Esophagus muscularis mucosa (tissue), 4 donors: ENCODE measurements around the gene COMMD1. TPM values are rescaled to one million over a fixed set of nuclear protein-coding genes. Genes with fewer than 3 reads are reported as not detected.

Experiments used
- DNase-seq: peaks from one replicate; pipeline ENCODE4 v3.0.0-alpha.2; 2017; ENCODE audit errors: extremely low spot score
- H3K27ac ChIP-seq, 4 donors: fragments of 200-600 bp; sonication (generic); replicated peaks in 1 of 4; 1 replicate in 3 of 4; 2 replicates in 1 of 4; pipeline ENCODE4 v1.5.1; 2016 to 2019; ENCODE audit warnings: mild to moderate bottlenecking in 1 of 4
- H3K27me3 ChIP-seq, 4 donors: fragments of 200-600 bp; sonication (generic); one replicate each; pipeline versions ENCODE4 v1.5.1 to v1.6.0; 2016 to 2019
- H3K36me3 ChIP-seq, 4 donors: fragments of 200-600 bp; sonication (generic); one replicate each; pipeline ENCODE4 v1.5.1; 2016 to 2019
- H3K4me1 ChIP-seq, 4 donors: fragments of 200-600 bp; sonication (generic); one replicate each; pipeline ENCODE4 v1.5.1; 2016 to 2019
- H3K4me3 ChIP-seq, 4 donors: fragments of 200-600 bp; sonication (generic); 1 replicate in 2 of 4; 2 replicates in 2 of 4; pipeline ENCODE4 v1.5.1; 2016 to 2019; ENCODE audit warnings: mild to moderate bottlenecking in 4 of 4, moderate library complexity in 1 of 4
- H3K9me3 ChIP-seq, 4 donors: fragments of 200-600 bp; sonication (generic); 1 replicate in 3 of 4; 2 replicates in 1 of 4; pipeline ENCODE4 v1.5.1; 2016 to 2019
- EP300 ChIP-seq: sonication (generic); formaldehyde crosslinking; IDR thresholded peaks from one replicate; pipeline ENCODE4 v1.6.1; 2017; ENCODE audit warnings: antibody characterized with exemption
- POLR2A ChIP-seq: fragments of 450-650 bp; IDR thresholded peaks from one replicate; pipeline ENCODE4 v1.6.1; 2017; ENCODE audit warnings: antibody characterized with exemption, moderate library complexity, mild to moderate bottlenecking, low read depth
- POLR2AphosphoS5 ChIP-seq, 2 donors: sonication (generic); formaldehyde crosslinking; IDR thresholded peaks; one replicate each; pipeline ENCODE4 v1.6.1; 2017; ENCODE audit warnings: antibody characterized with exemption in 2 of 2
- WGBS: methylation state at CpG from one replicate; pipeline ENCODE4 v1.1.5; 2018; 5-methylcytosine and 5-hydroxymethylcytosine counted together
- intact Hi-C: fragments of 100-400 bp; cut with DNase I; formaldehyde crosslinking; loops from one replicate; pipeline ENCODE4 v1.15.1; 2023
- total RNA-seq, 4 donors: library from RNA; depleted of rRNA; stranded (reverse); fragments of >200 nt; gene quantifications; one replicate each; pipeline versions ENCODE4 v1.1.0 to v1.2.1, GENCODE V29; 2016
- TF ChIP-seq, protein P1 (sequence below), 3 experiments: fragments of 200-600 bp in 2 of 3; fragments of 450-650 bp in 1 of 3; sonication (generic) in 2 of 3; IDR thresholded peaks; one replicate each; pipeline ENCODE4 v1.5.1; 2017 to 2019; ENCODE audit warnings: antibody characterized with exemption in 3 of 3, mild to moderate bottlenecking in 2 of 3, moderate library complexity in 1 of 3

COMMD1 gene
- total RNA-seq, 4 donors from 2014 or later, result 25.1 to 42.4 (median 37.2) TPM

DNA sequence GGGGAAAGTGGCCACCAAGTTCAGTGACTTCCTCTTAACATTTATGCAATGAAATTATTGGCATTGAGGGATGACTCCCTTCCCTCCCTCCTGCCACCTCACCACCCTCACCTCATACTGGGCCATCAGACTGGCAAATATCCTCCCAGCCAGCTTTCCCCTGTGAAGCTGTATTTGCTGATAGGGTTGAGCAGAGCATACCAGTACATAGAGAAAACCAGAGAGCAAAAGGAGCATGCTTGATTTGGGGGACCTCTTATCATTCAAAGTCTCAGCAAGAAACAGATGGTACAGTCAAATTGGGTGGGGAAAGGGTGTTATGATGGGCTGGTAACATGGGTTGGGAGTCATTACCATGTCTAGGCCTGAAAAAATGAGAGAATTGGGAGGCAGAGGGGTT is 271.3 kb downstream of the COMMD1 start:
- Histone ChIP-seq H3K27ac (no peak overlapping the region), H3K9me3 (no peaks in the 10 kb centered on the region), H3K4me1 (peaks cover 0 to 18% (median 6%) of the 10 kb centered on the region in 4 donors), H3K4me3 (no peak overlapping the region), H3K36me3 (no peaks in the 10 kb centered on the region), H3K27me3 (no peaks in the 10 kb centered on the region)
- TF ChIP-seq, protein P1, sequence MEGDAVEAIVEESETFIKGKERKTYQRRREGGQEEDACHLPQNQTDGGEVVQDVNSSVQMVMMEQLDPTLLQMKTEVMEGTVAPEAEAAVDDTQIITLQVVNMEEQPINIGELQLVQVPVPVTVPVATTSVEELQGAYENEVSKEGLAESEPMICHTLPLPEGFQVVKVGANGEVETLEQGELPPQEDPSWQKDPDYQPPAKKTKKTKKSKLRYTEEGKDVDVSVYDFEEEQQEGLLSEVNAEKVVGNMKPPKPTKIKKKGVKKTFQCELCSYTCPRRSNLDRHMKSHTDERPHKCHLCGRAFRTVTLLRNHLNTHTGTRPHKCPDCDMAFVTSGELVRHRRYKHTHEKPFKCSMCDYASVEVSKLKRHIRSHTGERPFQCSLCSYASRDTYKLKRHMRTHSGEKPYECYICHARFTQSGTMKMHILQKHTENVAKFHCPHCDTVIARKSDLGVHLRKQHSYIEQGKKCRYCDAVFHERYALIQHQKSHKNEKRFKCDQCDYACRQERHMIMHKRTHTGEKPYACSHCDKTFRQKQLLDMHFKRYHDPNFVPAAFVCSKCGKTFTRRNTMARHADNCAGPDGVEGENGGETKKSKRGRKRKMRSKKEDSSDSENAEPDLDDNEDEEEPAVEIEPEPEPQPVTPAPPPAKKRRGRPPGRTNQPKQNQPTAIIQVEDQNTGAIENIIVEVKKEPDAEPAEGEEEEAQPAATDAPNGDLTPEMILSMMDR (IDR thresholded peaks at IDR 0.05), result no peak
- TF ChIP-seq POLR2A (no peak), POLR2AphosphoS5 (IDR thresholded peaks at IDR 0.05) (no peak)
- intact Hi-C loops, result no loop called here
- no peak for DNase-seq

DNA sequence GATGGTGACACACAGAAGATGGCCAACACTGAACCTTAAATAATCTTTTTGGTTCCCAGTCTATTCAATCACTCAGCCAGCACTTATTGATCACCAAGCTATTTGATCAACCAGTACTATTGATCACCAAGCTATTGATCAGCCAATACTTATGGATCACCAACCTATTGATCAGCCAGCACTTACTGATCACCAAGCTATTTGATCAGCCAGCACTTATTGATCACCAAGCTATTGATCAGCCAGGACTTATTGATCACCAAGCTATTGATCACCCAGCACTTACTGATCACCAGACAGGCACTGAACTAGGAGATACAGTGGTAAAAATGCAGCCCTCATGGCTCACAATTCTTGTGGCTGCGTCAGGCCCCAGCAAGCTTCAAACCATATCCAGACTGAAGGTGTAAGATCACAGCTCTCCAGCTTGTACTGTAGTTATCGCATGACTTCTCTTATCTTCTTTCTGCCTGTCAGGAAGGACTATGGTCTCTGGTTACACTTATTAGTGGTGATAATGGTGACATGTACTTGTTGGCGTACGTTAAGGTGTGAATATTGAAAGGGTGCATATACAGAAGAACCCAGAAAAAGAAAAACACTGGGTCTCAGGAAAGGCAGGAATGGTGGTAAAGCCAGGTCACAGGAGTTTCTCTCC is 272.0 kb downstream of the COMMD1 start:
- intact Hi-C loops, result no loop called here

DNA sequence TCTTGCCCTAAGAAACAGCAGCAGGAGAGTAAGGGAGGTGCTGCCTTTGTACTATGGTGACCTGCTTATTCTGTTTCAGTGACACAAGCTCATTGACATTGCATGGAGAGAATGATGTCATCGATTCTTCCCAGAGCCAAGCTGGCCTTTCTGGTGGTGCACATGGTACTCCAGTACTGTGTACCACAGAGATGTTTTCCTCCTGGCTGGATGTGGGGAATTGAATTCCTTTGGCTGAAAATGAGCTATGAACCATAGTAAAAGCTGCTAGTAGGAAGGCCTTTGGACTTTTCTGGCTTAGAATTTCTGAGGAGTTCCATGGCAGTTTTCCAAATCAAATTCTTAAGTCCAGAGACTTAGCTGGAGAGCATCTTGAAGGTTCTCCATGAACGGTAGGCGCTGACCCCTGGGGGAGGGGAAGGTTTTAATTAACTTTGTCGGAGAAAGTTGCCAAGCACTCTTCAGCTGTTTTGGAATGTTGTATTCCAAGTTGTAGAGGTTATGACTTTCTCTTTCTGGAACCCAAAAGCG is 273.3 kb downstream of the COMMD1 start:
- H3K27ac ChIP-seq, result no peak overlapping the region
- WGBS, result 68% methylated on average over 5 of the region's 5 CpGs
- intact Hi-C loops, result no loop called here
- no peaks in the 10 kb centered on the region for H3K9me3 ChIP-seq
- peaks cover 0 to 18% (median 6%) of the 10 kb centered on the region in 4 donors for H3K4me1 ChIP-seq
- H3K27me3 ChIP-seq, result no peaks in the 10 kb centered on the region
- no peaks in the 10 kb centered on the region for H3K36me3 ChIP-seq
- no peak for DNase-seq
- H3K4me3 ChIP-seq, result no peak overlapping the region
- TF ChIP-seq POLR2A, result no peak

More for the DNA sequence above, 272.0 kb downstream of the COMMD1 start:
- H3K36me3 ChIP-seq, result no peaks in the 10 kb centered on the region
- H3K4me3 ChIP-seq, result no peak overlapping the region
- TF ChIP-seq, protein P1 (IDR thresholded peaks at IDR 0.05), result no peak
- TF ChIP-seq POLR2AphosphoS5 (IDR thresholded peaks at IDR 0.05), result no peak
- no peak for TF ChIP-seq POLR2A
- TF ChIP-seq EP300, result no peak
- DNase-seq, result no peak
- peaks cover 0 to 18% (median 6%) of the 10 kb centered on the region in 4 donors for H3K4me1 ChIP-seq
- H3K27me3 ChIP-seq, result no peaks in the 10 kb centered on the region
- no peak overlapping the region for H3K27ac ChIP-seq
- 90% methylated on average over 4 of the region's 4 CpGs for WGBS
- no peaks in the 10 kb centered on the region for H3K9me3 ChIP-seq

DNA sequence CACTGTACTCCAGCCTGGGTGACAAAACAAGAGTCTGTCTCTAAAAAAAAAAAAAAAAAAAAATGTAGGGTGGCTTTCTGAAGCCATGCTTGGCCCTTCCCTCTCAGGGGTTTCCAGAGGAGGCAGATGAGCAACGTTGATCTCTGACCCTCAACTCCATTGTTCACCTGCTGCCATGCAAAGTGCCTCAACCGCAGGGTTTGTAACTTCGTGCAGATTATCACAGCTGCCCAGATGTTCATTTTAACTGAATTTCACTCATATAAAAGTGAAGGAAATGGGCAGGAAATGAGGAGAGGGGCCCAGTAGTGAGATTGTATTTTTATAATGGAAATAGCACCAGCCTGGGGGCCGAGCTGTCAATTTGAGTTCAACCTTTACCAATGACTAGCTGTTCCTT is 275.5 kb downstream of the COMMD1 start:
- intact Hi-C loops, result no loop called here
- Histone ChIP-seq H3K4me3 (no peak overlapping the region), H3K27me3 (no peaks in the 10 kb centered on the region), H3K9me3 (no peaks in the 10 kb centered on the region), H3K36me3 (no peaks in the 10 kb centered on the region), H3K4me1 (peaks cover 0 to 20% (median 8%) of the 10 kb centered on the region in 4 donors), H3K27ac (no peak overlapping the region)
- no peak for DNase-seq
- WGBS, result 58% methylated on average over 4 of the region's 4 CpGs
- TF ChIP-seq EP300 (no peak), POLR2A (no peak), POLR2AphosphoS5 (IDR thresholded peaks at IDR 0.05) (no peak)
- TF ChIP-seq, protein P1 (IDR thresholded peaks at IDR 0.05), result no peak

DNA sequence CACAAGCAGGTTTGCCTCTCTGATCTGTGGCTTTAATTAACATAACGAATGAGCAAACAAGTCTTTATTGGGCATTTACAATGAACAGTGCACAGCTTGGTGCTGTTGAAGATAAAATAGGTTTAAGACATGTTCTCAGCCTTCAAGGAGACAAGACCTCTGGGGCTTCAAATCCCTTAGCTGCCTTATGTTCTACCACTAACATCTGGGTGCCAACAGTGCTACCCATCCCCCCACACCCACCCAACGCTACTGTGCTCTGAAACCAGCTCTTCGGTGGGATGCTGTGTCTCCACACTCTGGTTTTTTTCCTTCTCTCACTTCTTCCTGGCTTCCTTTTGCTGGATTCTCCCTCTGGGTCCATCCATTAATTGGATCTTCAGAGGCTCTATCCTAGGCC is 276.4 kb downstream of the COMMD1 start:
- TF ChIP-seq POLR2A (no peak), POLR2AphosphoS5 (IDR thresholded peaks at IDR 0.05) (no peak), EP300 (no peak)
- TF ChIP-seq, protein P1 (IDR thresholded peaks at IDR 0.05), result no peak
- no peak overlapping the region for H3K27ac ChIP-seq
- WGBS, result 80% methylated on average over 3 of the region's 3 CpGs
- H3K4me1 ChIP-seq, result peaks cover 0 to 25% (median 11%) of the 10 kb centered on the region in 4 donors
- no peaks in the 10 kb centered on the region for H3K36me3 ChIP-seq
- H3K4me3 ChIP-seq, result no peak overlapping the region
- no peaks in the 10 kb centered on the region for H3K9me3 ChIP-seq
- no peak for DNase-seq
- H3K27me3 ChIP-seq, result no peaks in the 10 kb centered on the region
- intact Hi-C loops, result no loop called here
